Measurements from ENCODE around the gene PLEKHM2.

DNA sequence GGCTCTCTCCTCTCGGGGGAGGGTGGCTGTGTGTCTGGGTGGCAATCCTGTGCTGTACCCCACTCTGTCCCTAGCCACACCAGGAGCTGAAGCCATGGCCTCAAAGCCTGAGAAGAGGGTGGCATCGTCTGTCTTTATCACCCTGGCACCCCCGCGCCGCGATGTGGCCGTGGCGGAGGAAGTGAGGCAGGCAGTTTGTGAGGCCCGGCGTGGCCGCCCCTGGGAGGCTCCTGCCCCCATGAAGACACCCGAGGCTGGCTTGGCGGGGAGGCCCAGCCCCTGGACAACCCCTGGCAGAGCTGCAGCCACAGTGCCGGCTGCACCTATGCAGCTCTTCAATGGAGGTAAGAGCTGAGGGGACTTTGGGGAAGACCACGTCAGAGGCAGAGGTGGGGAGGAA, 80.8 kb downstream of the PLEKHM2 start:
- TF ChIP-seq ZNF70 (CRISPR knock-in tag; IDR thresholded peaks at IDR 0.05) (no peak), TOX (CRISPR knock-in tag; IDR thresholded peaks at IDR 0.05; ENCODE audit: borderline replicate concordance) (no peak), ARNTL (CRISPR knock-in tag; IDR thresholded peaks at IDR 0.05; ENCODE audit: borderline replicate concordance, low read depth) (no peak), CSRNP3 (CRISPR knock-in tag; IDR thresholded peaks at IDR 0.05) (no peak), ZFP3 (CRISPR knock-in tag; IDR thresholded peaks at IDR 0.05) (no peak)
